Neural progenitor cell (in vitro differentiated cells): ENCODE data around the gene TOM1.

Experiments
- EZH2phosphoT487 ChIP-seq: fragments of 200-600 bp; sonication (generic); IDR thresholded peaks from 2 replicates; pipeline ENCODE4 v1.6.1; 2017; ENCODE audit warnings: antibody characterized with exemption
- TF ChIP-seq, protein P1 (sequence below): fragments of 200-600 bp; sonication (generic); IDR thresholded peaks from 2 replicates; pipeline ENCODE4 v1.5.1; 2017; ENCODE audit warnings: antibody characterized with exemption, mild to moderate bottlenecking

DNA sequence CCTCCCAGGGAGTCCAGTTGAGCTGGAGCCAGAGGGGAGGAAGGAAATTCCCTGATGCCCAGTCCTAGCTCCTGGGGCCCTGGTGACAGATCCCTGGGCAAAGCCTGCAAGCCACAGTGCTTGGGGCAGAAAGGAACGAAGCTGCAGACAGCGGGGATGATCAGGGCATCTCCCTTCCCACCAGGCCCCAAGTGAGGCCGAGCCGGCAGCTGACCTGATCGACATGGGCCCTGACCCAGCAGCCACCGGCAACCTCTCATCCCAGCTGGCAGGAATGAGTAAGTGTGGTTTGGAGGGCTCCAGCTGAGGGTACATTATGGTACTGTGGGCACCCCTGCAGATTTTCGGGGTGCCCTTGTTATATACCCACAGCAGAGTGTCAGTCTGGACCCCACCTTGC lies 33.5 kb downstream of the TOM1 start:
- no peak for TF ChIP-seq EZH2phosphoT487
- TF ChIP-seq, protein P1, sequence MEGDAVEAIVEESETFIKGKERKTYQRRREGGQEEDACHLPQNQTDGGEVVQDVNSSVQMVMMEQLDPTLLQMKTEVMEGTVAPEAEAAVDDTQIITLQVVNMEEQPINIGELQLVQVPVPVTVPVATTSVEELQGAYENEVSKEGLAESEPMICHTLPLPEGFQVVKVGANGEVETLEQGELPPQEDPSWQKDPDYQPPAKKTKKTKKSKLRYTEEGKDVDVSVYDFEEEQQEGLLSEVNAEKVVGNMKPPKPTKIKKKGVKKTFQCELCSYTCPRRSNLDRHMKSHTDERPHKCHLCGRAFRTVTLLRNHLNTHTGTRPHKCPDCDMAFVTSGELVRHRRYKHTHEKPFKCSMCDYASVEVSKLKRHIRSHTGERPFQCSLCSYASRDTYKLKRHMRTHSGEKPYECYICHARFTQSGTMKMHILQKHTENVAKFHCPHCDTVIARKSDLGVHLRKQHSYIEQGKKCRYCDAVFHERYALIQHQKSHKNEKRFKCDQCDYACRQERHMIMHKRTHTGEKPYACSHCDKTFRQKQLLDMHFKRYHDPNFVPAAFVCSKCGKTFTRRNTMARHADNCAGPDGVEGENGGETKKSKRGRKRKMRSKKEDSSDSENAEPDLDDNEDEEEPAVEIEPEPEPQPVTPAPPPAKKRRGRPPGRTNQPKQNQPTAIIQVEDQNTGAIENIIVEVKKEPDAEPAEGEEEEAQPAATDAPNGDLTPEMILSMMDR, result no peak
